Keratinocyte (primary cell): Measurements from ENCODE around the gene MIER2. TPM values are rescaled to one million over a fixed set of nuclear protein-coding genes. Genes with fewer than 3 reads are reported as not detected.

ENCODE experiments used
- DNase-seq: peaks from one replicate; pipeline ENCODE4 v3.0.0-alpha.2; 2011; ENCODE audit warnings: low read depth, missing footprints, low spot score
- FAIRE-seq: peaks from 2 replicates; lab custom pipeline; 2011; peaks lifted over from hg19 to GRCh38; lab: Jason Lieb, UNC
- H2AFZ ChIP-seq: 2 replicates; pipeline ENCODE4 v1.6.0; 2012; ENCODE audit warnings: low read length, control low read depth, inconsistent platforms; ENCODE audit not compliant: control insufficient read depth
- H3K27ac ChIP-seq: 2 replicates; pipeline ENCODE4 v1.5.1; 2011; ENCODE audit warnings: low read length; ENCODE audit not compliant: control insufficient read depth, insufficient read depth
- H3K27me3 ChIP-seq: 3 replicates; pipeline ENCODE4 v1.6.0; 2011; ENCODE audit warnings: low read length; ENCODE audit not compliant: control insufficient read depth, insufficient read depth; ENCODE audit errors: extremely low read depth
- H3K36me3 ChIP-seq, 2 experiments: 2 replicates in 1 of 2; 3 replicates in 1 of 2; pipeline ENCODE4 v1.5.1; 2011; ENCODE audit warnings: low read length in 2 of 2, mild to moderate bottlenecking in 1 of 2; ENCODE audit not compliant: control insufficient read depth in 2 of 2, insufficient read depth in 2 of 2; ENCODE audit errors: extremely low read depth in 1 of 2
- H3K4me1 ChIP-seq: 3 replicates; pipeline ENCODE4 v1.5.1; 2011; ENCODE audit warnings: low read length; ENCODE audit not compliant: control insufficient read depth, insufficient read depth; ENCODE audit errors: extremely low read depth
- H3K4me2 ChIP-seq: 3 replicates; pipeline ENCODE4 v1.6.0; 2011; ENCODE audit warnings: low read depth, low read length; ENCODE audit not compliant: control insufficient read depth, insufficient read depth; ENCODE audit errors: extremely low read depth
- H3K4me3 ChIP-seq, 3 experiments: fragments of 200-600 bp in 1 of 3; sonication (generic) in 1 of 3; 2 replicates in 2 of 3; 3 replicates in 1 of 3; pipeline ENCODE4 v1.5.1; 2011 to 2016; ENCODE audit warnings: low read length in 3 of 3, mild to moderate bottlenecking in 3 of 3, control low read depth in 2 of 3, inconsistent platforms in 1 of 3, low read depth in 1 of 3, mixed read lengths in 1 of 3, mixed run types in 1 of 3, moderate library complexity in 1 of 3; ENCODE audit not compliant: control insufficient read depth in 2 of 3, insufficient read depth in 2 of 3; ENCODE audit errors: extremely low read depth in 1 of 3
- H3K79me2 ChIP-seq: 2 replicates; pipeline ENCODE4 v1.6.0; 2012; ENCODE audit warnings: low read length; ENCODE audit not compliant: control insufficient read depth, insufficient read depth
- H3K9ac ChIP-seq: 3 replicates; pipeline ENCODE4 v1.6.0; 2011; ENCODE audit warnings: low read length; ENCODE audit not compliant: control insufficient read depth, insufficient read depth; ENCODE audit errors: extremely low read depth
- H3K9me1 ChIP-seq: 3 replicates; pipeline ENCODE4 v1.6.0; 2011; ENCODE audit warnings: low read length; ENCODE audit not compliant: control insufficient read depth, insufficient read depth; ENCODE audit errors: extremely low read depth
- H3K9me3 ChIP-seq: 2 replicates; pipeline ENCODE4 v1.5.1; 2012; ENCODE audit warnings: low read depth, low read length; ENCODE audit not compliant: control insufficient read depth
- H4K20me1 ChIP-seq: 3 replicates; pipeline ENCODE4 v1.6.0; 2011; ENCODE audit warnings: low read length; ENCODE audit not compliant: control insufficient read depth, insufficient read depth; ENCODE audit errors: extremely low read depth
- EZH2 ChIP-seq: IDR thresholded peaks from one replicate; pipeline ENCODE4 v1.6.1; 2012; ENCODE audit warnings: inconsistent platforms, mild to moderate bottlenecking, low read length, moderate library complexity
- dilution Hi-C: fragments of 300-500 bp; cut with MboI; formaldehyde crosslinking; loops from one replicate; pipeline ENCODE4 v1.7.0; 2020; ENCODE audit warnings: low sequenced_read_pairs; ENCODE audit not compliant: extremely low pct_ligation_motif_present
- polyA plus RNA-seq, 5 experiments: library from polyadenylated mRNA; depleted of rRNA in 3 of 5; stranded (reverse) in 3 of 5; stranded (forward) in 1 of 5; unstranded in 1 of 5; fragments of >200 nt; gene quantifications; 1 replicate in 1 of 5; 2 replicates in 3 of 5; 3 replicates in 1 of 5; pipeline versions ENCODE4 v1.2.1 to v1.2.3, GENCODE V29; 2011 to 2012; ENCODE audit warnings: missing spikeins in 2 of 5, low read depth in 1 of 5, low replicate concordance in 1 of 5
- TF ChIP-seq, protein P1 (sequence below), 3 experiments: IDR thresholded peaks in 1 of 3; conservative IDR thresholded peaks in 1 of 3; optimal IDR thresholded peaks in 1 of 3; 2 replicates in 2 of 3; 3 replicates in 1 of 3; pipeline versions ENCODE3 to v1.5.1; 2011; ENCODE audit warnings: low read length in 3 of 3, mild to moderate bottlenecking in 3 of 3, moderate library complexity in 2 of 3, control low read depth in 1 of 3, inconsistent platforms in 1 of 3; ENCODE audit not compliant: insufficient read depth in 2 of 3; ENCODE audit errors: extremely low read depth in 1 of 3

MIER2 gene
- polyA plus RNA-seq, 1 donor (not counting 4 experiments of a cell fraction or from before 2014, with no cell fraction given), result 16.3 TPM

GRCh38 chr19:370641-371330, 26.2 kb upstream of the MIER2 start:
- DNase-seq, result no peak
- dilution Hi-C loops, result no loop called here
- Histone ChIP-seq H4K20me1 (no peaks in the 10 kb centered on the region), H3K27ac (no peak overlapping the region), H3K27me3 (peaks cover 30% of the 10 kb centered on the region), H3K4me3 (no peak overlapping the region), H3K4me1 (peaks cover 17% of the 10 kb centered on the region), H2AFZ (no peak overlapping the region), H3K9me3 (no peaks in the 10 kb centered on the region), H3K4me2 (no peak overlapping the region), H3K9ac (no peak overlapping the region), H3K79me2 (no peaks in the 10 kb centered on the region), H3K36me3 (no peaks in the 10 kb centered on the region), H3K9me1 (no peaks in the 10 kb centered on the region)
- no peak for FAIRE-seq
- no peak for TF ChIP-seq EZH2
- TF ChIP-seq, protein P1, sequence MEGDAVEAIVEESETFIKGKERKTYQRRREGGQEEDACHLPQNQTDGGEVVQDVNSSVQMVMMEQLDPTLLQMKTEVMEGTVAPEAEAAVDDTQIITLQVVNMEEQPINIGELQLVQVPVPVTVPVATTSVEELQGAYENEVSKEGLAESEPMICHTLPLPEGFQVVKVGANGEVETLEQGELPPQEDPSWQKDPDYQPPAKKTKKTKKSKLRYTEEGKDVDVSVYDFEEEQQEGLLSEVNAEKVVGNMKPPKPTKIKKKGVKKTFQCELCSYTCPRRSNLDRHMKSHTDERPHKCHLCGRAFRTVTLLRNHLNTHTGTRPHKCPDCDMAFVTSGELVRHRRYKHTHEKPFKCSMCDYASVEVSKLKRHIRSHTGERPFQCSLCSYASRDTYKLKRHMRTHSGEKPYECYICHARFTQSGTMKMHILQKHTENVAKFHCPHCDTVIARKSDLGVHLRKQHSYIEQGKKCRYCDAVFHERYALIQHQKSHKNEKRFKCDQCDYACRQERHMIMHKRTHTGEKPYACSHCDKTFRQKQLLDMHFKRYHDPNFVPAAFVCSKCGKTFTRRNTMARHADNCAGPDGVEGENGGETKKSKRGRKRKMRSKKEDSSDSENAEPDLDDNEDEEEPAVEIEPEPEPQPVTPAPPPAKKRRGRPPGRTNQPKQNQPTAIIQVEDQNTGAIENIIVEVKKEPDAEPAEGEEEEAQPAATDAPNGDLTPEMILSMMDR (optimal IDR thresholded peaks at IDR 0.05 in 1 of 3, IDR thresholded peaks at IDR 0.05 in 1 of 3, conservative IDR thresholded peaks at IDR 0.05 in 1 of 3; ENCODE audit: extremely low read depth in 1 of 3, insufficient read depth in 2 of 3, low read length in 3 of 3), result no peak

DNA sequence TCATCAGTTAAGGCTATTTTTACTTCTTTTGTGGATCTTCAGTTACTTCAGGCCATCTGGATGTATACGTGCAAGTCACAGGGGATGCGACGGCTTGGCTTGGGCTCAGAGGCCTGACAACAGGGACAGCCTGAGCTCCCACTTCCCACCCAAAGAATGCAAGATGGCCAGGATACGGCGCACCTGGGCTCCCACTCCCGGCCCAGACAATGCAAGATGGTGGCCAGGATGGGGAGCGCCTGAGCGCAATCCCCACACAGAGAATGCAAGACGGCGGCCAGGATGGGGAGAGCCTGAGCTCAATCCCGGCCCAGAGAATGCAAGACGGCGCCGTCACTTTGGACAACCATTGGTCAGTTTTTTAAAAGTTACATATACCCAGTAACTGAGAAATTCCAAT, 25.3 kb upstream of the MIER2 start:
- Histone ChIP-seq H3K27ac (no peak overlapping the region), H3K36me3 (no peaks in the 10 kb centered on the region), H3K4me2 (no peak overlapping the region), H2AFZ (no peak overlapping the region), H3K9me1 (no peaks in the 10 kb centered on the region), H3K9ac (no peak overlapping the region), H3K4me1 (peaks cover 13% of the 10 kb centered on the region), H3K27me3 (peaks cover 21% of the 10 kb centered on the region), H4K20me1 (no peaks in the 10 kb centered on the region), H3K9me3 (no peaks in the 10 kb centered on the region), H3K79me2 (no peaks in the 10 kb centered on the region), H3K4me3 (no peak overlapping the region)
- dilution Hi-C loops, result no loop called here
- TF ChIP-seq, protein P1 (optimal IDR thresholded peaks at IDR 0.05 in 1 of 3, IDR thresholded peaks at IDR 0.05 in 1 of 3, conservative IDR thresholded peaks at IDR 0.05 in 1 of 3; ENCODE audit: extremely low read depth in 1 of 3, insufficient read depth in 2 of 3, low read length in 3 of 3), result no peak
- TF ChIP-seq EZH2, result no peak
- no peak for DNase-seq
- no peak for FAIRE-seq
